ENCODE results near the gene XIAP. TPM values are rescaled to one million over a fixed set of nuclear protein-coding genes. Genes with fewer than 3 reads are reported as not detected.

The XIAP gene
- total and polyA plus RNA-seq, 2 experiments from 2014 or later, result 12.8 to 25.5 TPM

DNA sequence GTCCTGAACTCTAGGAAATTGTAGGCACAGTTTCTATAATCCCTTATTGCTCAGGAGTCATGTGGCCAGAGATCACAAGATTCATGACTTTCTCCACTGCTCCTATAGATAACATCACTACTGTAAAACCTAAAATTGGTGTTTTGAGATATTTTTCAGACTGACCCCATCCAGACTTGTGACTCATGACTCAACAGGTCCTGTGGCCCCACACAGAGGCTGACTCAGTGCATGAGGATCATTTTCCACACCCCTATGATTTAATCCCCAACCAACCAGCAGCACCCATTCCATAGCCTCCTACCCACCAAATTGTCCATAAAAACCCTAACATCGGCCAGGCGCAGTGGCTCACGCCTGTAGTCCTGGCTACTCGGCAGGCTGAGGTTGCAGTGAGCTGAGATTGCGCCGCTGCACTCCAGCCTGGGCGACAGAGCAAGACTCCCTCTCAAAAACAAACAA, 13.2 kb upstream of the XIAP start (continued):
- TF ChIP-seq, protein P1, sequence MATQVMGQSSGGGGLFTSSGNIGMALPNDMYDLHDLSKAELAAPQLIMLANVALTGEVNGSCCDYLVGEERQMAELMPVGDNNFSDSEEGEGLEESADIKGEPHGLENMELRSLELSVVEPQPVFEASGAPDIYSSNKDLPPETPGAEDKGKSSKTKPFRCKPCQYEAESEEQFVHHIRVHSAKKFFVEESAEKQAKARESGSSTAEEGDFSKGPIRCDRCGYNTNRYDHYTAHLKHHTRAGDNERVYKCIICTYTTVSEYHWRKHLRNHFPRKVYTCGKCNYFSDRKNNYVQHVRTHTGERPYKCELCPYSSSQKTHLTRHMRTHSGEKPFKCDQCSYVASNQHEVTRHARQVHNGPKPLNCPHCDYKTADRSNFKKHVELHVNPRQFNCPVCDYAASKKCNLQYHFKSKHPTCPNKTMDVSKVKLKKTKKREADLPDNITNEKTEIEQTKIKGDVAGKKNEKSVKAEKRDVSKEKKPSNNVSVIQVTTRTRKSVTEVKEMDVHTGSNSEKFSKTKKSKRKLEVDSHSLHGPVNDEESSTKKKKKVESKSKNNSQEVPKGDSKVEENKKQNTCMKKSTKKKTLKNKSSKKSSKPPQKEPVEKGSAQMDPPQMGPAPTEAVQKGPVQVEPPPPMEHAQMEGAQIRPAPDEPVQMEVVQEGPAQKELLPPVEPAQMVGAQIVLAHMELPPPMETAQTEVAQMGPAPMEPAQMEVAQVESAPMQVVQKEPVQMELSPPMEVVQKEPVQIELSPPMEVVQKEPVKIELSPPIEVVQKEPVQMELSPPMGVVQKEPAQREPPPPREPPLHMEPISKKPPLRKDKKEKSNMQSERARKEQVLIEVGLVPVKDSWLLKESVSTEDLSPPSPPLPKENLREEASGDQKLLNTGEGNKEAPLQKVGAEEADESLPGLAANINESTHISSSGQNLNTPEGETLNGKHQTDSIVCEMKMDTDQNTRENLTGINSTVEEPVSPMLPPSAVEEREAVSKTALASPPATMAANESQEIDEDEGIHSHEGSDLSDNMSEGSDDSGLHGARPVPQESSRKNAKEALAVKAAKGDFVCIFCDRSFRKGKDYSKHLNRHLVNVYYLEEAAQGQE (IDR thresholded peaks at IDR 0.05; ENCODE audit: unreplicated experiment), result no peak

DNA sequence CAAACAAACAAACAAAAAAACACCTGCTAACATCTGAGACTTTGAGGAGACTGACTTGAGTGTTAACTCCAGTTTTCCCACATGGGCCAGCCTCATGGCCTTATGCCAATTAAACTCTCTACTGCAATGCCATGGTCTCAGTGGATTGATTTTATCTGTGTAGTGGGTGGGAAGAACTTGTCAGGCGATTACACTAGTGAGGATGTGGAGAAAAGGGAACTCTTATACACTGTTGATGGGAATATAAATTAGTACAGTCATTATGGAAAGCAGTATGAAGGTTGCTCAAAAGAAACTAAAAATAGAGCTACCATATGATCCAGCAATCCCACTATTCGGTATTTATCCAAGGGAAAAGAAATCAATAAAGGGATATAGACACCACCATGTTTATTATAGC, 12.8 kb upstream of the XIAP start:
- no peaks in the 10 kb centered on the region for H3K79me2 ChIP-seq (replicated peaks; ENCODE audit: insufficient read depth)
- Mint-ChIP-seq H3K9me3 (no peaks in the 10 kb centered on the region), H3K27me3 (ENCODE audit: insufficient read depth, low read depth, poor library complexity) (peaks cover 5% of the 10 kb centered on the region), H3K4me3 (no peak overlapping the region), H3K36me3 (ENCODE audit: low read depth) (no peaks in the 10 kb centered on the region), H3K27ac (no peak overlapping the region), H3K4me1 (no peaks in the 10 kb centered on the region; the same call in 2 of the 3 replicates)
- no peak overlapping the region for H3K4me2 ChIP-seq
- H4K20me1 ChIP-seq (replicated peaks; ENCODE audit: insufficient read depth), result no peaks in the 10 kb centered on the region
- no peaks in the 10 kb centered on the region for H3K4me1 ChIP-seq (ENCODE audit: insufficient read depth)
- ATAC-seq, result no peak
- H3K36me3 ChIP-seq (ENCODE audit: insufficient read depth), result no peaks in the 10 kb centered on the region
- no peaks in the 10 kb centered on the region for H3F3A ChIP-seq (replicated peaks; ENCODE audit: low read depth)
- H2AFZ ChIP-seq, result no peak overlapping the region
- H3K4me3 ChIP-seq, result no peak overlapping the region
- H3K9me2 ChIP-seq (ENCODE audit: insufficient read depth), result no peaks in the 10 kb centered on the region
- no peak for DNase-seq (ENCODE audit: low spot score)
- H3K27me3 ChIP-seq (ENCODE audit: insufficient read depth), result no peaks in the 10 kb centered on the region
- H3K27ac ChIP-seq (ENCODE audit: low read depth), result no peak overlapping the region
- TF ChIP-seq, protein P2, sequence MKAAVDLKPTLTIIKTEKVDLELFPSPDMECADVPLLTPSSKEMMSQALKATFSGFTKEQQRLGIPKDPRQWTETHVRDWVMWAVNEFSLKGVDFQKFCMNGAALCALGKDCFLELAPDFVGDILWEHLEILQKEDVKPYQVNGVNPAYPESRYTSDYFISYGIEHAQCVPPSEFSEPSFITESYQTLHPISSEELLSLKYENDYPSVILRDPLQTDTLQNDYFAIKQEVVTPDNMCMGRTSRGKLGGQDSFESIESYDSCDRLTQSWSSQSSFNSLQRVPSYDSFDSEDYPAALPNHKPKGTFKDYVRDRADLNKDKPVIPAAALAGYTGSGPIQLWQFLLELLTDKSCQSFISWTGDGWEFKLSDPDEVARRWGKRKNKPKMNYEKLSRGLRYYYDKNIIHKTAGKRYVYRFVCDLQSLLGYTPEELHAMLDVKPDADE (IDR thresholded peaks at IDR 0.05), result no peak
- TF ChIP-seq JUNB (IDR thresholded peaks at IDR 0.05; ENCODE audit: unreplicated experiment), result no peak
- TF ChIP-seq, protein P3, sequence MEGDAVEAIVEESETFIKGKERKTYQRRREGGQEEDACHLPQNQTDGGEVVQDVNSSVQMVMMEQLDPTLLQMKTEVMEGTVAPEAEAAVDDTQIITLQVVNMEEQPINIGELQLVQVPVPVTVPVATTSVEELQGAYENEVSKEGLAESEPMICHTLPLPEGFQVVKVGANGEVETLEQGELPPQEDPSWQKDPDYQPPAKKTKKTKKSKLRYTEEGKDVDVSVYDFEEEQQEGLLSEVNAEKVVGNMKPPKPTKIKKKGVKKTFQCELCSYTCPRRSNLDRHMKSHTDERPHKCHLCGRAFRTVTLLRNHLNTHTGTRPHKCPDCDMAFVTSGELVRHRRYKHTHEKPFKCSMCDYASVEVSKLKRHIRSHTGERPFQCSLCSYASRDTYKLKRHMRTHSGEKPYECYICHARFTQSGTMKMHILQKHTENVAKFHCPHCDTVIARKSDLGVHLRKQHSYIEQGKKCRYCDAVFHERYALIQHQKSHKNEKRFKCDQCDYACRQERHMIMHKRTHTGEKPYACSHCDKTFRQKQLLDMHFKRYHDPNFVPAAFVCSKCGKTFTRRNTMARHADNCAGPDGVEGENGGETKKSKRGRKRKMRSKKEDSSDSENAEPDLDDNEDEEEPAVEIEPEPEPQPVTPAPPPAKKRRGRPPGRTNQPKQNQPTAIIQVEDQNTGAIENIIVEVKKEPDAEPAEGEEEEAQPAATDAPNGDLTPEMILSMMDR (conservative IDR thresholded peaks at IDR 0.05; ENCODE audit: low read depth in 2 of 2), result no peak
- no peak for TF ChIP-seq ZNF114 (CRISPR knock-in tag; IDR thresholded peaks at IDR 0.05)
- TF ChIP-seq, protein P4, sequence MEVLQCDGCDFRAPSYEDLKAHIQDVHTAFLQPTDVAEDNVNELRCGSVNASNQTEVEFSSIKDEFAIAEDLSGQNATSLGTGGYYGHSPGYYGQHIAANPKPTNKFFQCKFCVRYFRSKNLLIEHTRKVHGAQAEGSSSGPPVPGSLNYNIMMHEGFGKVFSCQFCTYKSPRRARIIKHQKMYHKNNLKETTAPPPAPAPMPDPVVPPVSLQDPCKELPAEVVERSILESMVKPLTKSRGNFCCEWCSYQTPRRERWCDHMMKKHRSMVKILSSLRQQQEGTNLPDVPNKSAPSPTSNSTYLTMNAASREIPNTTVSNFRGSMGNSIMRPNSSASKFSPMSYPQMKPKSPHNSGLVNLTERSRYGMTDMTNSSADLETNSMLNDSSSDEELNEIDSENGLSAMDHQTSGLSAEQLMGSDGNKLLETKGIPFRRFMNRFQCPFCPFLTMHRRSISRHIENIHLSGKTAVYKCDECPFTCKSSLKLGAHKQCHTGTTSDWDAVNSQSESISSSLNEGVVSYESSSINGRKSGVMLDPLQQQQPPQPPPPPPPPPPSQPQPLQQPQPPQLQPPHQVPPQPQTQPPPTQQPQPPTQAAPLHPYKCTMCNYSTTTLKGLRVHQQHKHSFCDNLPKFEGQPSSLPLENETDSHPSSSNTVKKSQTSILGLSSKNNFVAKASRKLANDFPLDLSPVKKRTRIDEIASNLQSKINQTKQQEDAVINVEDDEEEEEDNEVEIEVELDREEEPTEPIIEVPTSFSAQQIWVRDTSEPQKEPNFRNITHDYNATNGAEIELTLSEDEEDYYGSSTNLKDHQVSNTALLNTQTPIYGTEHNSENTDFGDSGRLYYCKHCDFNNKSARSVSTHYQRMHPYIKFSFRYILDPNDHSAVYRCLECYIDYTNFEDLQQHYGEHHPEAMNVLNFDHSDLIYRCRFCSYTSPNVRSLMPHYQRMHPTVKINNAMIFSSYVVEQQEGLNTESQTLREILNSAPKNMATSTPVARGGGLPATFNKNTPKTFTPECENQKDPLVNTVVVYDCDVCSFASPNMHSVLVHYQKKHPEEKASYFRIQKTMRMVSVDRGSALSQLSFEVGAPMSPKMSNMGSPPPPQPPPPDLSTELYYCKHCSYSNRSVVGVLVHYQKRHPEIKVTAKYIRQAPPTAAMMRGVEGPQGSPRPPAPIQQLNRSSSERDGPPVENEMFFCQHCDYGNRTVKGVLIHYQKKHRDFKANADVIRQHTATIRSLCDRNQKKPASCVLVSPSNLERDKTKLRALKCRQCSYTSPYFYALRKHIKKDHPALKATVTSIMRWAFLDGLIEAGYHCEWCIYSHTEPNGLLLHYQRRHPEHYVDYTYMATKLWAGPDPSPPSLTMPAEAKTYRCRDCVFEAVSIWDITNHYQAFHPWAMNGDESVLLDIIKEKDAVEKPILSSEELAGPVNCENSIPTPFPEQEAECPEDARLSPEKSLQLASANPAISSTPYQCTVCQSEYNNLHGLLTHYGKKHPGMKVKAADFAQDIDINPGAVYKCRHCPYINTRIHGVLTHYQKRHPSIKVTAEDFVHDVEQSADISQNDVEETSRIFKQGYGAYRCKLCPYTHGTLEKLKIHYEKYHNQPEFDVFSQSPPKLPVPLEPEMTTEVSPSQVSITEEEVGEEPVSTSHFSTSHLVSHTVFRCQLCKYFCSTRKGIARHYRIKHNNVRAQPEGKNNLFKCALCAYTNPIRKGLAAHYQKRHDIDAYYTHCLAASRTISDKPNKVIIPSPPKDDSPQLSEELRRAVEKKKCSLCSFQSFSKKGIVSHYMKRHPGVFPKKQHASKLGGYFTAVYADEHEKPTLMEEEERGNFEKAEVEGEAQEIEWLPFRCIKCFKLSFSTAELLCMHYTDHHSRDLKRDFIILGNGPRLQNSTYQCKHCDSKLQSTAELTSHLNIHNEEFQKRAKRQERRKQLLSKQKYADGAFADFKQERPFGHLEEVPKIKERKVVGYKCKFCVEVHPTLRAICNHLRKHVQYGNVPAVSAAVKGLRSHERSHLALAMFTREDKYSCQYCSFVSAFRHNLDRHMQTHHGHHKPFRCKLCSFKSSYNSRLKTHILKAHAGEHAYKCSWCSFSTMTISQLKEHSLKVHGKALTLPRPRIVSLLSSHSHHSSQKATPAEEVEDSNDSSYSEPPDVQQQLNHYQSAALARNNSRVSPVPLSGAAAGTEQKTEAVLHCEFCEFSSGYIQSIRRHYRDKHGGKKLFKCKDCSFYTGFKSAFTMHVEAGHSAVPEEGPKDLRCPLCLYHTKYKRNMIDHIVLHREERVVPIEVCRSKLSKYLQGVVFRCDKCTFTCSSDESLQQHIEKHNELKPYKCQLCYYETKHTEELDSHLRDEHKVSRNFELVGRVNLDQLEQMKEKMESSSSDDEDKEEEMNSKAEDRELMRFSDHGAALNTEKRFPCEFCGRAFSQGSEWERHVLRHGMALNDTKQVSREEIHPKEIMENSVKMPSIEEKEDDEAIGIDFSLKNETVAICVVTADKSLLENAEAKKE (CRISPR knock-in tag; IDR thresholded peaks at IDR 0.05), result no peak
- TF ChIP-seq POLR2AphosphoS5 (IDR thresholded peaks at IDR 0.05; ENCODE audit: low read depth), result no peak
- TF ChIP-seq EZH2phosphoT487 (IDR thresholded peaks at IDR 0.05; ENCODE audit: unreplicated experiment), result no peak
- TF ChIP-seq STAT1 (IDR thresholded peaks at IDR 0.05; ENCODE audit: unreplicated experiment), result no peak
